Measurements from ENCODE around the gene ZNF438. TPM values are rescaled to one million over a fixed set of nuclear protein-coding genes. Genes with fewer than 3 reads are reported as not detected.

ZNF438 gene
- total and polyA plus RNA-seq, 2 of the 8 experiments (the other 6 are each of a cell fraction or from before 2014, with no cell fraction given): 0.95 to 1.7 TPM

DNA sequence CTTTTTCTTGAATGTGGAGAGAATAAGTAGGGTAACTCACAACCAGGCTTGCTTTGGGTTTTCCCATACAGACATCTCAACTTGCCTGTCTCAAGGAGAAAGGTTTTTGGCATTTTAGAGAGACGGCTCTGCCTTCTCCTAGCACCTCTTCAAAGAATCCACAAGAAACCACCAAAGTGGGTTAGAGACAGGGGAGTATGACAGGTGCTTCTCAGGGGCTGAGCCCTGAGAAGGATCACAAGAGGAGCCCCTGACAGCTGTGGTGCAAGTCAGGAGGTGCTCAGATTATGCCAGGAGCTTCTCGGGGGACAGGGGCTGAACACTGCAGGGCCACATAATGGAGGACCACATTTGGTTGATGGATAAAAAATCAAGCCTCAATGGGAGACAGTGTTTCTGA, 231.3 kb downstream of the ZNF438 start (continued):
- TF ChIP-seq GTF2F1 (IDR thresholded peaks at IDR 0.05; ENCODE audit: borderline replicate concordance, low read depth, low read length): no peak
- no peak for TF ChIP-seq MAFK (IDR thresholded peaks at IDR 0.05; ENCODE audit: low read depth, low read length)
- TF ChIP-seq EP300 (IDR thresholded peaks at IDR 0.05; ENCODE audit: borderline replicate concordance in 1 of 2, low read depth in 2 of 2, low read length in 2 of 2): no peak
- no peak for TF ChIP-seq SIX5 (IDR thresholded peaks at IDR 0.05; ENCODE audit: low read depth, low read length)
